Measurements from ENCODE around the gene RTL5. TPM values are rescaled to one million over a fixed set of nuclear protein-coding genes. Genes with fewer than 3 reads are reported as not detected.

The RTL5 gene
- total and polyA plus RNA-seq, 2 experiments from 2014 or later, result 1.5 to 1.8 TPM

GRCh38 chrX:72100824-72101351 lies 30.8 kb downstream of the RTL5 start:
- H3K27me3 ChIP-seq (replicated peaks; ENCODE audit: insufficient read depth), result no peaks in the 10 kb centered on the region

GRCh38 chrX:72100051-72100755 lies 31.5 kb downstream of the RTL5 start:
- TF ChIP-seq EZH2 (IDR thresholded peaks at IDR 0.05; ENCODE audit: insufficient read depth, poor library complexity, severe bottlenecking), result no peak
- no peaks in the 10 kb centered on the region for H3K4me1 ChIP-seq (ENCODE audit: insufficient read depth)
- no peak overlapping the region for H3K4me2 ChIP-seq (ENCODE audit: unreplicated experiment)
- no peak overlapping the region for H3K9ac ChIP-seq
- H4K20me1 ChIP-seq (ENCODE audit: insufficient read depth), result no peaks in the 10 kb centered on the region
- WGBS, 2 experiments (ENCODE audit: low coverage in 1 of 2, low lambda C conversion rate in 2 of 2, missing lambda C conversion rate in 2 of 2), result 83 to 86% methylated on average over 13 of the region's 13 CpGs
- no peak overlapping the region for H2AFZ ChIP-seq
- H3F3A ChIP-seq (ENCODE audit: insufficient read depth), result no peaks in the 10 kb centered on the region
- in situ Hi-C loops (cut with MboI), result no loop called here
- no peaks in the 10 kb centered on the region for H3K9me2 ChIP-seq (ENCODE audit: insufficient read depth)
- H3K9me3 ChIP-seq (ENCODE audit: low read depth), result no peaks in the 10 kb centered on the region
- no peaks in the 10 kb centered on the region for H3K27me3 ChIP-seq (replicated peaks; ENCODE audit: insufficient read depth)
- no peak overlapping the region for H3K27ac ChIP-seq
- no peak for DNase-seq
- H3K4me3 ChIP-seq, result no peak overlapping the region
- no peaks in the 10 kb centered on the region for H3K79me2 ChIP-seq (ENCODE audit: insufficient read depth)
- no peaks in the 10 kb centered on the region for H3K36me3 ChIP-seq (ENCODE audit: low read depth)

More at GRCh38 chrX:72100824-72101351, 30.8 kb downstream of the RTL5 start:
- DNase-seq, result peak; percentile 12
- H3F3A ChIP-seq (ENCODE audit: insufficient read depth), result no peaks in the 10 kb centered on the region
- no peaks in the 10 kb centered on the region for H3K9me2 ChIP-seq (ENCODE audit: insufficient read depth)
- no peak overlapping the region for H3K9ac ChIP-seq
- no peaks in the 10 kb centered on the region for H4K20me1 ChIP-seq (ENCODE audit: insufficient read depth)
- WGBS, 2 experiments (ENCODE audit: low coverage in 1 of 2, low lambda C conversion rate in 2 of 2, missing lambda C conversion rate in 2 of 2), result 91 to 92% methylated on average over 6 to 9 of the region's 9 CpGs
- in situ Hi-C loops (cut with MboI), result no loop called here
- H3K9me3 ChIP-seq (ENCODE audit: low read depth), result no peaks in the 10 kb centered on the region
- H3K27ac ChIP-seq, result no peak overlapping the region
- no peak overlapping the region for H3K4me3 ChIP-seq
- H2AFZ ChIP-seq, result no peak overlapping the region
- no peaks in the 10 kb centered on the region for H3K4me1 ChIP-seq (ENCODE audit: insufficient read depth)
- H3K36me3 ChIP-seq (ENCODE audit: low read depth), result no peaks in the 10 kb centered on the region
- TF ChIP-seq EZH2phosphoT487 (IDR thresholded peaks at IDR 0.05; ENCODE audit: insufficient read depth, low read depth) (no peak), EZH2 (IDR thresholded peaks at IDR 0.05; ENCODE audit: insufficient read depth, poor library complexity, severe bottlenecking) (no peak)
- H3K4me2 ChIP-seq (ENCODE audit: unreplicated experiment), result no peak overlapping the region
- H3K79me2 ChIP-seq (ENCODE audit: insufficient read depth), result no peaks in the 10 kb centered on the region

GRCh38 chrX:72097098-72097497 lies 34.6 kb downstream of the RTL5 start:
- no peaks in the 10 kb centered on the region for H3K36me3 ChIP-seq (ENCODE audit: low read depth)

GRCh38 chrX:72095370-72095769 lies 36.3 kb downstream of the RTL5 start:
- H3K79me2 ChIP-seq (ENCODE audit: insufficient read depth), result no peaks in the 10 kb centered on the region
- TF ChIP-seq EZH2phosphoT487 (IDR thresholded peaks at IDR 0.05; ENCODE audit: insufficient read depth, low read depth) (no peak), EZH2 (IDR thresholded peaks at IDR 0.05; ENCODE audit: insufficient read depth, poor library complexity, severe bottlenecking) (no peak)
- H3K4me1 ChIP-seq (ENCODE audit: insufficient read depth), result no peaks in the 10 kb centered on the region
- H3K9ac ChIP-seq, result no peak overlapping the region
- H3K36me3 ChIP-seq (ENCODE audit: low read depth), result no peaks in the 10 kb centered on the region
- H2AFZ ChIP-seq, result no peak overlapping the region
- in situ Hi-C loops (cut with MboI), result no loop called here
- no peak overlapping the region for H3K4me3 ChIP-seq
- H3K9me3 ChIP-seq (ENCODE audit: low read depth), result no peaks in the 10 kb centered on the region
- 64 to 66% methylated on average over 2 of the region's 2 CpGs for WGBS, 2 experiments (ENCODE audit: low coverage in 1 of 2, low lambda C conversion rate in 2 of 2, missing lambda C conversion rate in 2 of 2)
- H4K20me1 ChIP-seq (ENCODE audit: insufficient read depth), result no peaks in the 10 kb centered on the region
- no peak overlapping the region for H3K4me2 ChIP-seq (ENCODE audit: unreplicated experiment)
- H3K27ac ChIP-seq, result no peak overlapping the region
- no peaks in the 10 kb centered on the region for H3K27me3 ChIP-seq (replicated peaks; ENCODE audit: insufficient read depth)
- no peak for DNase-seq
- H3F3A ChIP-seq (ENCODE audit: insufficient read depth), result no peaks in the 10 kb centered on the region
- no peaks in the 10 kb centered on the region for H3K9me2 ChIP-seq (ENCODE audit: insufficient read depth)

More at GRCh38 chrX:72097098-72097497, 34.6 kb downstream of the RTL5 start:
- no peaks in the 10 kb centered on the region for H3K9me3 ChIP-seq (ENCODE audit: low read depth)
- in situ Hi-C loops (cut with MboI), result no loop called here
- H4K20me1 ChIP-seq (ENCODE audit: insufficient read depth), result no peaks in the 10 kb centered on the region
- H3K79me2 ChIP-seq (ENCODE audit: insufficient read depth), result no peaks in the 10 kb centered on the region
- H3K4me2 ChIP-seq (ENCODE audit: unreplicated experiment), result no peak overlapping the region
- no peaks in the 10 kb centered on the region for H3K27me3 ChIP-seq (replicated peaks; ENCODE audit: insufficient read depth)
- H3K27ac ChIP-seq, result no peak overlapping the region
- H3K4me3 ChIP-seq, result no peak overlapping the region
- no peaks in the 10 kb centered on the region for H3K9me2 ChIP-seq (ENCODE audit: insufficient read depth)
- no peaks in the 10 kb centered on the region for H3F3A ChIP-seq (ENCODE audit: insufficient read depth)
- no peak overlapping the region for H2AFZ ChIP-seq
- 56 to 62% methylated on average over 3 of the region's 3 CpGs for WGBS, 2 experiments (ENCODE audit: low coverage in 1 of 2, low lambda C conversion rate in 2 of 2, missing lambda C conversion rate in 2 of 2)
- H3K4me1 ChIP-seq (ENCODE audit: insufficient read depth), result no peaks in the 10 kb centered on the region
- no peak overlapping the region for H3K9ac ChIP-seq
- TF ChIP-seq EZH2 (IDR thresholded peaks at IDR 0.05; ENCODE audit: insufficient read depth, poor library complexity, severe bottlenecking) (no peak), EZH2phosphoT487 (IDR thresholded peaks at IDR 0.05; ENCODE audit: insufficient read depth, low read depth) (no peak)
- DNase-seq, result no peak
